GM12878 (cell line): ENCODE data around the gene SCARB2. TPM values are rescaled to one million over a fixed set of nuclear protein-coding genes. Genes with fewer than 3 reads are reported as not detected.

ENCODE experiments used
- ATAC-seq: fragments of 200-7000 bp; cut with Tn5 transposase; 3 replicates; pipeline ENCODE4 v1.9.1; 2020; ENCODE audit warnings: mild to moderate bottlenecking, moderate library complexity
- BruUV-seq: library from RNA; stranded (reverse); fragments of 400-500 nt; replicated peaks from 2 replicates; lab custom pipeline; 2021; lab: Mats Ljungman, UMichigan
- CTCF ChIA-PET: fragments of 300-600 bp; sonication (Branson Sonifier 250); formaldehyde crosslinking; extraction: SDS; loops from one replicate; lab custom pipeline; 2021; ENCODE audit warnings: inconsistent platforms; lab: Yijun Ruan, JAX
- POLR2A ChIA-PET: fragments of 350-600 bp; formaldehyde crosslinking; extraction: SDS; loops from one replicate; lab custom pipeline; 2021; ENCODE audit warnings: inconsistent platforms; lab: Charles Lee
- RAD21 ChIA-PET: fragments of 300-600 bp; sonication (Branson Sonifier 250); formaldehyde crosslinking; loops from one replicate; lab custom pipeline; 2023; ENCODE audit warnings: antibody characterized with exemption; ENCODE audit not compliant: unreplicated experiment; lab: Charles Lee
- SMC1A ChIA-PET: fragments of 300-600 bp; sonication (Branson Sonifier 250); formaldehyde crosslinking; loops from one replicate; lab custom pipeline; 2023; ENCODE audit not compliant: unreplicated experiment, uncharacterized antibody; lab: Charles Lee
- DNase-seq: peaks from one replicate; pipeline ENCODE4 v3.0.0-alpha.2; 2011; ENCODE audit warnings: low read depth, low spot score
- FAIRE-seq: peaks from 3 replicates; lab custom pipeline; 2011; peaks lifted over from hg19 to GRCh38; lab: Jason Lieb, UNC
- H2AFZ ChIP-seq: 2 replicates; pipeline ENCODE4 v1.6.0; 2011; ENCODE audit warnings: low read depth, low read length, control low read depth; ENCODE audit not compliant: control insufficient read depth
- H3K27ac ChIP-seq: 2 replicates; pipeline ENCODE4 v1.5.1; 2011; ENCODE audit warnings: control low read depth; ENCODE audit not compliant: control insufficient read depth, insufficient read depth
- H3K27me3 ChIP-seq, 2 experiments: replicated peaks in 1 of 2; 2 replicates each; pipeline versions ENCODE4 v1.6.0 to v1.6.1; 2011; ENCODE audit warnings: low read length in 1 of 2; ENCODE audit not compliant: control insufficient read depth in 2 of 2, insufficient read depth in 2 of 2
- H3K36me3 ChIP-seq, 2 experiments: 2 replicates each; pipeline ENCODE4 v1.5.1; 2011; ENCODE audit warnings: low read length in 1 of 2; ENCODE audit not compliant: control insufficient read depth in 2 of 2, insufficient read depth in 2 of 2
- H3K4me1 ChIP-seq: 2 replicates; pipeline ENCODE4 v1.6.1; 2011; ENCODE audit warnings: mild to moderate bottlenecking, low read length, moderate library complexity, mixed read lengths; ENCODE audit not compliant: control insufficient read depth, insufficient read depth
- H3K4me2 ChIP-seq: 2 replicates; pipeline ENCODE4 v1.6.0; 2011; ENCODE audit warnings: control low read depth; ENCODE audit not compliant: control insufficient read depth, insufficient read depth
- H3K4me3 ChIP-seq: fragments of 200-600 bp; sonication (generic); 2 replicates; pipeline ENCODE4 v1.5.1; 2016
- H3K79me2 ChIP-seq: 2 replicates; pipeline ENCODE4 v1.6.0; 2011; ENCODE audit warnings: low read length; ENCODE audit not compliant: control insufficient read depth, insufficient read depth
- H3K9ac ChIP-seq: 2 replicates; pipeline ENCODE4 v1.8.0; 2011; ENCODE audit warnings: low read length, control low read depth, mixed read lengths; ENCODE audit not compliant: control insufficient read depth, insufficient read depth
- H3K9me3 ChIP-seq: replicated peaks from 3 replicates; pipeline ENCODE4 v1.5.1; 2011; ENCODE audit warnings: mild to moderate bottlenecking, low read length; ENCODE audit not compliant: control insufficient read depth, insufficient read depth
- H4K20me1 ChIP-seq: 2 replicates; pipeline ENCODE4 v1.6.0; 2011; ENCODE audit not compliant: control insufficient read depth, insufficient read depth
- ATF7 ChIP-seq: fragments of 450-650 bp; IDR thresholded peaks from 2 replicates; pipeline ENCODE4 v1.6.1; 2016; ENCODE audit warnings: low read depth, mild to moderate bottlenecking
- CEBPB ChIP-seq, 2 experiments: fragments of 150-350 bp in 1 of 2; IDR thresholded peaks; 2 replicates each; pipeline ENCODE4 v1.6.1; 2012 to 2014; ENCODE audit warnings: low read depth in 2 of 2, low read length in 2 of 2, borderline replicate concordance in 1 of 2, inconsistent platforms in 1 of 2
- CREM ChIP-seq: IDR thresholded peaks from 2 replicates; pipeline ENCODE4 v1.6.1; 2014; ENCODE audit warnings: antibody characterized with exemption, low read depth
- ESRRA ChIP-seq: IDR thresholded peaks from 2 replicates; pipeline ENCODE4 v1.6.1; 2012; ENCODE audit warnings: mild to moderate bottlenecking, low read length, improper control_type of control experiment
- HDAC6 ChIP-seq: fragments of 200-600 bp; sonication (generic); IDR thresholded peaks from one replicate; pipeline ENCODE4 v1.8.0; 2017; ENCODE audit warnings: antibody characterized with exemption; ENCODE audit not compliant: unreplicated experiment
- MEF2A ChIP-seq: IDR thresholded peaks from 2 replicates; pipeline ENCODE4 v1.6.1; 2011; ENCODE audit warnings: low read depth, mild to moderate bottlenecking, low read length, moderate library complexity; ENCODE audit not compliant: insufficient read depth
- PAX8 ChIP-seq: fragments of 450-650 bp; IDR thresholded peaks from 2 replicates; pipeline ENCODE4 v1.6.1; 2017; ENCODE audit warnings: mild to moderate bottlenecking, moderate library complexity
- PBX3 ChIP-seq: IDR thresholded peaks from 2 replicates; pipeline ENCODE4 v1.6.1; 2011; ENCODE audit warnings: mild to moderate bottlenecking, low read depth, low read length, moderate library complexity; ENCODE audit not compliant: insufficient replicate concordance
- POLR2AphosphoS5 ChIP-seq: IDR thresholded peaks from 2 replicates; pipeline ENCODE4 v1.6.1; 2011; ENCODE audit warnings: mild to moderate bottlenecking, low read length, inconsistent platforms
- STAT3 ChIP-seq: IDR thresholded peaks from 2 replicates; pipeline ENCODE4 v1.6.1; 2011; ENCODE audit warnings: low read depth, low read length, improper control_type of control experiment
- YBX1 ChIP-seq: fragments of 450-650 bp; IDR thresholded peaks from 2 replicates; pipeline ENCODE4 v1.6.1; 2016; ENCODE audit warnings: antibody characterized with exemption
- ZNF207 ChIP-seq: fragments of 450-650 bp; IDR thresholded peaks from 2 replicates; pipeline ENCODE4 v1.6.1; 2014; ENCODE audit warnings: antibody characterized with exemption, mild to moderate bottlenecking, borderline replicate concordance
- ZNF274 ChIP-seq: IDR thresholded peaks from one replicate; pipeline ENCODE4 v1.8.0; 2011; ENCODE audit not compliant: insufficient read length, insufficient read depth
- ZNF622 ChIP-seq: fragments of 450-650 bp; IDR thresholded peaks from 2 replicates; pipeline ENCODE4 v1.6.1; 2017; ENCODE audit warnings: mild to moderate bottlenecking, inconsistent platforms
- WGBS: methylation state at CpG from one replicate; pipeline ENCODE4 v1.1.6; 2016; ENCODE audit warnings: low lambda C conversion rate; ENCODE audit not compliant: insufficient replicate concordance, insufficient coverage; ENCODE audit errors: missing lambda C conversion rate; 5-methylcytosine and 5-hydroxymethylcytosine counted together
- in situ Hi-C: fragments of 300-500 bp; cut with MboI; formaldehyde crosslinking; loops from 9 replicates; pipeline ENCODE4 v1.14.3; 2018; ENCODE audit warnings: mixed read lengths
- intact Hi-C: fragments of 100-400 bp; cut with micrococcal nuclease; formaldehyde crosslinking; loops from one replicate; pipeline ENCODE4 v1.14.2; 2022; ENCODE audit not compliant: unreplicated experiment
- polyA plus RNA-seq, 11 experiments: library from polyadenylated mRNA; depleted of rRNA in 4 of 11; unstranded in 6 of 11; stranded (reverse) in 5 of 11; fragments of >200 nt; fragmentation: Nextera tagmentation in 4 of 11; fragmentation: Illumina TruSeq in 1 of 11; extraction: Ambion mirVana in 4 of 11; extraction: Trizol in 1 of 11; gene quantifications; 1 replicate in 1 of 11; 2 replicates in 10 of 11; pipeline versions ENCODE4 v1.2.1 to v1.2.3, GENCODE V29; 2011 to 2016; ENCODE audit warnings: inconsistent platforms in 2 of 11, missing spikeins in 2 of 11, low read depth in 1 of 11
- total RNA-seq, 4 experiments: library from RNA; depleted of rRNA in 3 of 4; stranded (reverse); fragments of >200 nt in 3 of 4; fragmentation: Illumina TruSeq in 1 of 4; extraction: Trizol in 1 of 4; gene quantifications; 2 replicates each; pipeline versions ENCODE4 v1.2.1 to v1.2.3, GENCODE V29; 2013 to 2021

The SCARB2 gene
- total and polyA plus RNA-seq, 10 of the 15 experiments (the other 5 are each of a cell fraction or from before 2014, with no cell fraction given), result 2.1 to 11.7 (median 9.5) TPM

- Histone ChIP-seq H3K9me3 (no peaks in the 10 kb centered on the region), H3K4me3 (no peak overlapping the region), H3K79me2 (no peaks in the 10 kb centered on the region; the same call in none of the 2 replicates), H3K27ac (no peak overlapping the region), H3K9ac (no peak overlapping the region)
- no peak for DNase-seq
- SMC1A ChIA-PET, result no interaction called here
- CTCF ChIA-PET, result no interaction called here
- in situ Hi-C loops (no loop called here), intact Hi-C loops (no loop called here)
- POLR2A ChIA-PET, result no interaction called here
- TF ChIP-seq HDAC6, result no peak
- TF ChIP-seq PBX3, result no peak
- no peak for TF ChIP-seq ESRRA
- TF ChIP-seq CEBPB (IDR thresholded peaks at IDR 0.05; ENCODE audit: borderline replicate concordance in 1 of 2, low read depth in 2 of 2, low read length in 2 of 2), result no peak
- no peak for TF ChIP-seq ZNF207
- TF ChIP-seq YBX1, result no peak
- no peak for TF ChIP-seq POLR2AphosphoS5
- TF ChIP-seq ZNF622, result no peak
- no peak for TF ChIP-seq ZNF274
- TF ChIP-seq MEF2A, result no peak
- TF ChIP-seq CREM, result no peak
- no peak for TF ChIP-seq PAX8
- TF ChIP-seq STAT3, result no peak
- no peak for TF ChIP-seq ATF7
- TF ChIP-seq, all 136 proteins: peak for 0
- no peak overlapping the region for H2AFZ ChIP-seq
- no peaks in the 10 kb centered on the region for H3K36me3 ChIP-seq
- no peak for FAIRE-seq
- peak overlapping the region; percentile 25; the same call in 1 of the 2 replicates for H3K4me2 ChIP-seq
- BruUV-seq, result no TSS peak
- no peaks in the 10 kb centered on the region for H4K20me1 ChIP-seq
- RAD21 ChIA-PET, result no interaction called here
- 97% methylated on average over 4 of the region's 4 CpGs for WGBS
- H3K4me1 ChIP-seq, result peaks cover 53% of the 10 kb centered on the region
- H3K27me3 ChIP-seq, result no peaks in the 10 kb centered on the region
- no peak for ATAC-seq
Measured at GRCh38 chr4:76201276-76201675, 12.3 kb downstream of the SCARB2 start.
